ENCODE data around the gene GEMIN7. TPM values are rescaled to one million over a fixed set of nuclear protein-coding genes. Genes with fewer than 3 reads are reported as not detected.

GEMIN7 gene
- total RNA-seq, 4 donors from 2014 or later, result 18.8 to 29.8 (median 20.5) TPM

DNA sequence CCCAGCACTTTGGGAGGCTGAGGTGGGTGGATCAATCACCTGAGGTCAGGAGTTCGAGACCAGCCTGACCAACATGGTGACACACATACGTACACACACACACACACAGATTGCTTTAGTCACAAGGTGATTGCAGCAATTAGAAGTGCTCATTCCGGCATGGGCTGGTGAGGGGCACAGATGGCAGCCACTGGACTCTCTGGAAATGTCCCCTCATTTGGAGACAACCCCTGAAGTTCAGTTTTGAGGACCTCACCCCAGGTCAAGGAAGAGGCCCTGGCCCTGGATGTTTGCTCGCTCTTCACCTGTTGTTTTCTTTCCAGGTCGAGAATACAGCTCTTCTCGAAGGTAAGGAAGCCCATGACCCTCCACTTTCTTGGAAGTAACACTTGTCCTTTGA, 8.8 kb upstream of the GEMIN7 start:
- Histone ChIP-seq H3K27ac (peak overlapping the region; percentile 6), H3K4me3 (no peak overlapping the region), H3K4me1 (peaks cover 36% of the 10 kb centered on the region), H3K9me3 (no peaks in the 10 kb centered on the region), H3K27me3 (no peaks in the 10 kb centered on the region), H3K36me3 (peaks cover 71% of the 10 kb centered on the region)
- DNase-seq (ENCODE audit: low spot score in 2 of 2), result no peak
- TF ChIP-seq EP300 (IDR thresholded peaks at IDR 0.05) (no peak), CTCF (IDR thresholded peaks at IDR 0.05) (no peak), POLR2AphosphoS5 (IDR thresholded peaks at IDR 0.05) (no peak)
- WGBS, result 90% methylated on average over 5 of the region's 6 CpGs

DNA sequence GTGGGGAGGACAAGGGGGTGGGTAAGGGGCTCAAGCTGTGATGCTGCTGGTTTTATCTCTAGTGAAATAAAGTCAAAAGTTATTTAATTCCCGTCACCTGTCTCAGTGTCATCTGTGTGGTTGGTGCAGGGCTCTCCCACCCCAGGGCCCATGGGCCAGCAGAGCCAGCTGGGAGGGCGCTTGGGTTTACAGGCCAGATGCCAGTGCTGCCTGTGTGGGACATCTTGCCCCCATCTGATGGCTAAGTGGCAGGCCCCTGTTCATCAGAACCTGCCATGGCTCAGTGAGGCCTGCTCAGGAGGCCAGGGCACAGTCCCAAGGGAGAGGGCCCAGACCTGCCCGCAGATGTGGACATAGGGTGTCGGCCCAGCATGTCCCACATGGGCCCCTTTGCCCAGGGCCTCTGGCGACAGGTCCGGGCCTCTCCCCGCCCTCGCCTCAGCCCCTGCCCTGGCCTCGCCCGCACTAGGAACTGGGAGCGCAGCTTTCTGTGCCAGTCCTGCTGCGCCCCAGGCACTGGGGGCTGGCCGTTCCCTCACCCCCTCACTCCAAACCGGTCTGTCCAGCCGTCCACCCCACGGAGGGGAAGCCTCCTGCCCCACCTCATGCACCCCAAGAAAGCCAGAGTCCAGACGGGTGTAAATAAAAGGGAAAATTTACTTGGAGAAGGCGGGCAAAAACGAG, 8.1 kb upstream of the GEMIN7 start:
- H3K4me1 ChIP-seq, result peaks cover 44% of the 10 kb centered on the region
- peaks cover 63% of the 10 kb centered on the region for H3K36me3 ChIP-seq
- WGBS, result 65% methylated on average over 14 of the region's 19 CpGs
- H3K27ac ChIP-seq, result peak overlapping the region; percentile 53
- no peaks in the 10 kb centered on the region for H3K9me3 ChIP-seq
- no peak for DNase-seq (ENCODE audit: low spot score in 2 of 2)
- H3K27me3 ChIP-seq, result no peaks in the 10 kb centered on the region
- no peak overlapping the region for H3K4me3 ChIP-seq
- TF ChIP-seq EP300 (IDR thresholded peaks at IDR 0.05) (no peak), POLR2A (IDR thresholded peaks at IDR 0.05) (no peak), CTCF (IDR thresholded peaks at IDR 0.05) (no peak), POLR2AphosphoS5 (IDR thresholded peaks at IDR 0.05) (peak in 1 of 3 donors; percentile 13)

GRCh38 chr19:45071545-45071938, 7.5 kb upstream of the GEMIN7 start:
- no peaks in the 10 kb centered on the region for H3K9me3 ChIP-seq
- H3K4me3 ChIP-seq, result no peak overlapping the region
- peak overlapping the region; percentile 53 for H3K27ac ChIP-seq
- WGBS, result 72% methylated on average over 13 of the region's 25 CpGs
- DNase-seq (ENCODE audit: low spot score in 2 of 2), result no peak
- peaks cover 60% of the 10 kb centered on the region for H3K36me3 ChIP-seq
- H3K27me3 ChIP-seq, result no peaks in the 10 kb centered on the region
- H3K4me1 ChIP-seq, result peaks cover 49% of the 10 kb centered on the region
- TF ChIP-seq EP300 (IDR thresholded peaks at IDR 0.05) (no peak), POLR2A (IDR thresholded peaks at IDR 0.05) (no peak), CTCF (IDR thresholded peaks at IDR 0.05) (no peak), POLR2AphosphoS5 (IDR thresholded peaks at IDR 0.05) (no peak)

GRCh38 chr19:45071969-45072790, 6.9 kb upstream of the GEMIN7 start:
- Histone ChIP-seq H3K36me3 (peaks cover 54% of the 10 kb centered on the region), H3K4me1 (peaks cover 55% of the 10 kb centered on the region), H3K9me3 (no peaks in the 10 kb centered on the region), H3K4me3 (no peak overlapping the region), H3K27ac (peak overlapping the region; percentile 53), H3K27me3 (no peaks in the 10 kb centered on the region)
- TF ChIP-seq CTCF (IDR thresholded peaks at IDR 0.05) (no peak), POLR2A (IDR thresholded peaks at IDR 0.05) (no peak), EP300 (IDR thresholded peaks at IDR 0.05) (no peak), POLR2AphosphoS5 (IDR thresholded peaks at IDR 0.05) (no peak)
- 80% methylated on average over 5 of the region's 34 CpGs for WGBS
- no peak for DNase-seq (ENCODE audit: low spot score in 2 of 2)

GRCh38 chr19:45074744-45075300, 4.2 kb upstream of the GEMIN7 start:
- Histone ChIP-seq H3K4me1 (peaks cover 63% of the 10 kb centered on the region), H3K27ac (peak overlapping the region; percentile 83), H3K36me3 (peaks cover 27% of the 10 kb centered on the region), H3K9me3 (no peaks in the 10 kb centered on the region), H3K4me3 (peak overlapping the region; percentile 68), H3K27me3 (no peaks in the 10 kb centered on the region)
- 77% methylated on average over 5 of the region's 11 CpGs for WGBS
- no peak for TF ChIP-seq EP300 (IDR thresholded peaks at IDR 0.05)
- TF ChIP-seq CTCF (IDR thresholded peaks at IDR 0.05), result no peak
- TF ChIP-seq POLR2A (IDR thresholded peaks at IDR 0.05), result no peak
- TF ChIP-seq POLR2AphosphoS5 (IDR thresholded peaks at IDR 0.05), result no peak
- DNase-seq (ENCODE audit: low spot score in 2 of 2), result no peak

Measured in suprapubic skin (tissue), 4 donors.